Astrocyte (in vitro differentiated cells and primary cell): ENCODE results near the gene DENND10.

Experiments
- CTCF ChIP-seq: IDR thresholded peaks from 2 replicates; pipeline ENCODE4 v1.5.1; 2011; ENCODE audit warnings: low read depth, mild to moderate bottlenecking, inconsistent platforms, low read length, moderate library complexity; ENCODE audit not compliant: insufficient read depth
- EZH2 ChIP-seq: IDR thresholded peaks from 2 replicates; pipeline ENCODE4 v1.6.1; 2012; ENCODE audit warnings: mild to moderate bottlenecking, low read length, inconsistent platforms; ENCODE audit not compliant: insufficient read depth

- TF ChIP-seq CTCF (no peak), EZH2 (no peak)
Observed at GRCh38 chr10:119090026-119090795, 13.7 kb upstream of the DENND10 start.
